Skeletal muscle cell (primary cell): ENCODE measurements around the gene ST7.
"Not testable (repeated sequence)": the region's sequence is repeated elsewhere in the genome, so short reads cannot be mapped to it uniquely, and the experiment has no call there.

Experiments used
- DNase-seq: peaks from one replicate; pipeline ENCODE4 v3.0.0-alpha.2; 2010; ENCODE audit warnings: low read depth
- H3K4me3 ChIP-seq: 2 replicates; pipeline ENCODE4 v1.5.1; 2011; ENCODE audit warnings: low read depth, mild to moderate bottlenecking, control low read depth, low read length, moderate library complexity

The ST7 gene

DNA sequence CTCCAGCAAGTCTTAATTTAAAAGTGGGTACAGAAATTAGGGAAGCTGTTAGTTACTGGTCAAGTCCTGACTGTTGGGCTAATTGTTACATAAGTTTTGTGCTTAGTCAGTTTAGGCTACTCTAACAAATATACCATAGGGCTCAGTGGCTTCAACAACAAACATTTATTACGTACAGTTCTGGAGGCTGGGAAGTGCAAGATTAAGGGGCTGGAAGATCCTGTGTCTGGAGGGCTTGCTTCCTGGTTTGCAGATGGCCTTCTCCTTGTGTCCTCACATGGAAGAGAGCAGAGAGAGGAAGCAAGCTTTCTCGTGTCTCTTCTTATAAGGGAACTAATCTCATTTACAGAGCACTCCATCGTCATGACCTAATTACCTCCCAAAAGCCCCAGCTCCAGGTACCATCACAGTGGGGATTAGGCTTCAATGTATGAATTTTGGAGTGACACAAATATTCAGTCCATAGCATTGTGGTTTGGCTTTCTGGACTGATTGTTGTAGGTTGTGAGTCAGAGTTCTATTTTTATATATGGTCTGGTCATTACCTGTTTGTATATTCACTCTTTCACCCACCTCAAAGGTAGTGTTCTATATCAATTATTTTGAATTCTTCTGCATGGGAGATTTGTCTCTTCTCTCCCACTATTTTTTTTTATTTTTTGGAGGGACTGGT lies 17.1 kb downstream of the ST7 start:
- no peak for DNase-seq
- H3K4me3 ChIP-seq, result no peak overlapping the region

DNA sequence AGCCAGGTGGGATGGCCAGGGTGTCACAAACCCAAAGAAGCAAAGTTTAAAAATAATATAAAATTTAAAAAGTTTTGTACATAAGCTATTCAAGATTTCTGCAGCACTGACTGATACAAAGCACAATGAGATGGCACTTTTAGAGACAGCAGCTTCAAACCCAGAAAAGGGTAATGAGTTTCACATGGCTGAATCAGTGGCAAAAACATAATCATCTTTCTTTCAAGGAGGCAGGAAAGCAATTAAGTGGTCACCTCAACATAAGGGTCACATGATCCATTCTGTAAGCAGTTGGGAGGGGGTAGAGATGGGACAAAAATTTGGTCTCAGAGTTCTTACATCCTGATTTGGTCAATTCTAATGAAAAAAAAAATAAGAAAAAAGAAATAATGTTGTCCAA lies 17.9 kb downstream of the ST7 start:
- H3K4me3 ChIP-seq, DNase-seq: not testable (repeated sequence)

DNA sequence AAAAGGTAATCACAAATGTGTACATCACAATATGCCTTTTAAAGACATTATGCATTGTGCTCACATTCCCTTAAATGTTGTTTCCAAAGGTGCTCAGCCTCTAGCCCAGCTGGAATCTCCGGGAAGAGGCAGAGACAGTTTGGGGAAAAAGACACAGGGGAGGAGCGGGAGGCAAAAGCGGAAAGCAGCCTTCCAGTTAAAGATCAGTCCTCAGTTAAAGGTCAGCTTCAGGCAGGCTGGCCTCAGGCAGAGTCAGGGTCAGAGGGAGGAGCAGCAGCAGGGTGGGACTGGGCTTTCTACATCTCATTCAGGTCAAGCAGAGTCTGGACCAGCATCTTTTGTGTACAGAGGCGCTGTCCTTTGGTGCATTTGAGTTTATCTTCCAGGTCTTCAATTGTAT lies 18.6 kb downstream of the ST7 start:
- DNase-seq, result no peak

DNA sequence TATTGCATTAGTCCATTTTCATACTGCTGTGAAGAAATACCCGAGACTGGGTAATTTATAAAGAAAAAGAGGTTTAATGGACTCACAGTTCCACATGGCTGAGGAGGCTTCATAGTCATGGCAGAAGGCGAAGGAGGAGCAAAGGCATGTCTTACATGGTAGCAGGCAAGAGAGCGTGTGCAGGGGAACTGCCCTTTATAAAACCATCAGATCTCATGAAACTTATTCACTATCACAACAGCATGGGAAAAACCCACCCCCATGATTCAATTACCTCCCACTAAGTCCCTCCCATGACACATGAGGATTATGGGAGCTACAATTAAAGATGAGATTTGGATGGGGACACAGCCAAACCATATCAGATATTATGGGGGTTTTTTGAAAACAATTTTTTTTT lies 21.7 kb downstream of the ST7 start:
- not testable (repeated sequence) for DNase-seq, H3K4me3 ChIP-seq

More for the DNA sequence above, 18.6 kb downstream of the ST7 start:
- no peak overlapping the region for H3K4me3 ChIP-seq

DNA sequence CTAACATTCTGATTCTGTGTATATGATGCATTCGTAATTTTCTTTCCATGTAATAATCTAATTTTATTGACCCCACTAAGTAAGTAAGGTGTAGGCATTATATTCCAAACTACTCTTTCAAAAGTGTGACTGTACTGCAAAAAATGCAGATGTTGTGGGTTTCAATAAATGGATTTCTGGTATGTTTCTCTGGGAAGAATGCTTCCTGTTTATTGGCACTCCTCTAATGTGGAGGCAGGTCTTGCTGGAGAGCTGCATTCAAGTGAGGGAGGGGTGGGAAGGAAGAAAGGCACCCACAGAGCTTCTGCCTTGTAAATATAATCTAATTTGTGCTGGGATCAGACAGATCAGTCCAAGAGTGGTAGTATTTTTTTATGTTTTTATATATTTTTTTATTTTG lies 23.9 kb downstream of the ST7 start:
- H3K4me3 ChIP-seq, result no peak overlapping the region
- no peak for DNase-seq

DNA sequence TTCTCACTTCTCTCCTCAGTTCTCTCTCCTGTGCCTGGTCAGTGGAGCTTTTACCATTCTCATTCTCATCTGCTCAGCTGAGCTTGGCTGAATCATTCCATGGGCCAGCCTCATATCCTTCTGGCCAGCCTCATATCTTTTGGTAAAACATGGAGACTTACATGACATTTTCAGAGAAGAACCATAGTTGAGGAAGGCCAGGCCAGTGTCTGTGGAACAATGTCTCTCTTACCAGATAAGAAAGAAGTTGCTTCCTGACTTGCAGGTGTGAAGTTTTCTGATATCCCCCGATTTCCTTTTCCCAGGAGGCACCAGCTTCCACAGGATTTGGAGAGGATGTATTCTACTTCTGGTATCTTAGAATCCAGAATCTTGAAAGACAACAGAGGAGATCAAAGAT lies 24.7 kb downstream of the ST7 start:
- no peak overlapping the region for H3K4me3 ChIP-seq
- DNase-seq, result no peak

DNA sequence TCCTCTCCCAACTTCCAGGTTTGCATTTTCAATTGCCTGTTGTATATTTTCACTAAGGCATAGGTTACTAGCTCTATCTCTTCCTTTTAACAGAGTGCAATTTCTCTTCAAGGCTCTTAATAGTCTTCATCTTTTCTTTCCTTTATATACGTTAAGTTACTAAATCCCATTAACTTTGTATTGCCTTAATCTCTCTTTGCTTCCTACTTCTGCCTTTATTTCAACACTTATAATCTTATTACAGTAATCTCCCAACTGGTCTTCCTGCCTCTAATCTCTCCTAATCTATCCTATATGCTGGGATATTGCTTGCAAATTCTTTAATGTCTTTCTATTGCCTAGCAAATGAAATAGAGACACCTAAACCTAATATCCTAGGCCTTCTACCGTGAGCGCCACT lies 26.1 kb downstream of the ST7 start:
- DNase-seq, result no peak
- H3K4me3 ChIP-seq, result no peak overlapping the region

DNA sequence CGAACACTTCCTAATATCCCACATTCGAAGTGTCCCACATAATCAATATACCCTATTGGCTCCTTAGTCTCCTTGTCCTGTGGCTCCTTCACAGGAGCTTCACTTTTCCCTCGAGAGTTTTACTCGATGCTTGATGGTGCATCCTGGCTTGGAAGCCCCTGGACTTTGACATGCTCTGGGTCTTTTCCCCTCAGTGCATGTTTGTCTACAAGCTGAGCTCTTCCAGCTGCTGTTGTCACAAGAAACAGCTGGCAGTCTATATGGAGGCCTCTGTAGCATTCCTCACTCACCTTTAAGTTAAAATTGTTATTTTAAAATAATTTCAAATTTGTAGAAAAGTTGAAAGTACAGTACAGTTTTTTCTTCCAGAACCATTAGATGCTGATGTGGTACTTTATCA lies 27.1 kb downstream of the ST7 start:
- no peak overlapping the region for H3K4me3 ChIP-seq
- DNase-seq, result no peak

DNA sequence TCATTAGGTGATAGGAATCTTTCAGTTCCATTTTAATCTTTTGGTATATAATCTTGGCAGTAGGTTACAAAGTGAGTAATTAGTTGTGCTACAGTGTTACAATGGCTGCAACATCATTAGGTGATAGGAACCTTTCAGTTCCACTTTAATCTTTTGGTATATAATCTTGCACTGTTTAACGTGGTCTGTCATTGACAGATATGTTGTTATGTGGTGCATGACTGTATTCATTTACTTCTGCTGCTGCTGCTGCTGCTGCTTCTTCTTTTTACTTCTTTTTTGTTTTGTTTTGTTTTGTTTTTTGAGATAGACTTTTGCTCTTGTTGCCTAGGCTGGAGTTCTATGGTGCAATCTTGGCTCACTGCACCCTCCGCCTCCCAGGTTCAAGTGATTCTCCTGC lies 28.6 kb downstream of the ST7 start:
- no peak for DNase-seq
- no peak overlapping the region for H3K4me3 ChIP-seq

DNA sequence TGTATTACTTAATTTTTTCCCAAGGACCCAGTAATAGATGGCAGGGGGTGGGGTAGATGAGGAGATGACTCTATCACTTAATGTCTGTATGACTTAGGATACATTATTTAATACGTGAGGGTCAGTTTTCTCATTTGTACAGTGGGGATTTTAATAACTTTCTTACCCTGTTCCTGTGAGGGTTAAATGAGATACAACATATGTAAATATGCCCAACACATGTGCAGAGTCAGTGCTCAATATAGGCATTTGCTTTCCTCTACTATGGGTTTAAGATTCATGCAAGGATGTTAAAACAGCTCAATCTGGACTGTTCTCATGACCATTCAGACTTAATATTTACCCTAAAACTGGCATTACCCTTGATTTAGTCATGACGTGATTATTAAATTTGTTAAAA lies 31.2 kb downstream of the ST7 start:
- DNase-seq, result no peak

DNA sequence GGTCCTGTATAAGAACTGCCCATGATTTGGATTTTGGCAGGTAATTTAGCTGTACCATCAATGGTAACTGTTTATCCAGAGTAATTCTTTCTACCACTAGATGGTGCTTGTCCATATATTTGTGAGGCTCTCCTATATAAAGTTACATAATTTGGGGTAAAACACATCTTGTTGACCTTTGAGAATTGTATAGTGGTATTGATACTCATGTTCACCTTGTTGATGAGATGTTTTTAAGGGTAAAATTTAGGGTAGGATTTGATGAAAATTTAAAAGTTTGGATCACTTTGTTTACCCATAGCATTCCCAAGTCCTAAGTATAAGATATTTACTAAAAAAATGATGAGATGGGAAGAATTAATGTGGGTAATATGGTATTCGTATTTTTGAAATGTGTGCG lies 31.6 kb downstream of the ST7 start:
- no peak for DNase-seq
- H3K4me3 ChIP-seq, result no peak overlapping the region

More for the DNA sequence above, 31.2 kb downstream of the ST7 start:
- H3K4me3 ChIP-seq, result no peak overlapping the region

DNA sequence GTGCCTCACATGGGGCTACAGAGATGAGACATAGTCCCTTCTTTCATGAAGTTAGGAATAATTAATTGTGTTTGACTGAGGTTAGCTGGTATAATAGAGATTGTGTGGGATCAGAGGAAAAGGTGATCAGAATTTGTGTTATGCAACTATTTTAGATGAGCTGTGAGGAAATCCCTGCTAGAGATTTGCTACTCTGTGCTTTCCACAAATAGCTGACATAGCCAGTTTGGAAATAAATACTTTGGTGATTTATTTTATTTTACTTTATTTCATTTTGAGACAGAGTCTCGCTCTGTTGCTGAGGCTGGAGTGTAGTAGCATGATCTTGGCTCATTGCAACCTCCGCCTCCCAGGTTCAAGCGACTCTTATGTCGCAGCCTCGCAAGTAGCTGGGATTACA lies 32.3 kb downstream of the ST7 start:
- no peak overlapping the region for H3K4me3 ChIP-seq
- no peak for DNase-seq

DNA sequence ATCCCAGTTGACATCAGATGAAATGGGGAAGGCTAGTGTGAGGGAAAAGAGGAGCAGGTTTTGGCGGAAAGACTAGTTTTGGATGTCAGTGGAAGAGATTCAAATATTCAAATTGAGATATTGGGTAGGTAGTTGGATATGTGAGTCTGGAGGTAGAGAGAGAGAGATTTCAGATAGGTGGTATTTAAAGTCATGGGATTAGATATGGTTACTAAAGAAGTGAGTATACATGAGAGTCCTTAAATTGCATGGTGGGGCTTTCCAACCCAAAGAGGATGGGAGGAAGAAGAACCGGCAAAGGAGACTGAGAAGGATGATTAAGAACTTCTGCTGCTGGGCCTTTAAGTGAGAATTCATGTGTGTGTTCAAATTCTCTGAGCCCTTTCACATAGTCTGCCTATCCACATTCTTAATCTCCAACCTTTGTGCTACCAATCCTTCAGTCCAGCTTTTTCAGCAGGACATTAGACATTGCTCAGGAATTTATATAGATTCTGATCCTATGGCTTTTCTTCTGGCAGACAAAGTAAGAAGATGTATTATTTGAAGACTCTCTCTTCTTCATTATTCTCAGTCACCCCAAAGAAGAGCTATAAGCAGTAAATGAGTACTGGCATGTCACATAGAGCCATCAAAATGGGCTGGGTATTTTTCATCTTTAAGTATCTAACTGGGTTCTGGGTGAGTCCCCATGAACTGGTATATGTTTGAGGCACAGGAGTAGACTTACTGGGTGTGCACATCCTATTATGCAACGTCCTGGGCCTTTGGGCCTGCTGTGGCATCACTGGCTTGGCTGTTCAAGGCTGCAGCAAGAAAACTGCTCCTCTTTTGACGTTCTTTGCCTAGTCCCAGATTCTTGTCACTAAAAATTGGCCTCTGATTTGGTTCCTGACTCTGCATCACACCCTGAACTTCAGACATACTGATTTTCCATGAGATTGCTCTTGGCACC lies 33.6 kb downstream of the ST7 start:
- no peak for DNase-seq
- no peak overlapping the region for H3K4me3 ChIP-seq

DNA sequence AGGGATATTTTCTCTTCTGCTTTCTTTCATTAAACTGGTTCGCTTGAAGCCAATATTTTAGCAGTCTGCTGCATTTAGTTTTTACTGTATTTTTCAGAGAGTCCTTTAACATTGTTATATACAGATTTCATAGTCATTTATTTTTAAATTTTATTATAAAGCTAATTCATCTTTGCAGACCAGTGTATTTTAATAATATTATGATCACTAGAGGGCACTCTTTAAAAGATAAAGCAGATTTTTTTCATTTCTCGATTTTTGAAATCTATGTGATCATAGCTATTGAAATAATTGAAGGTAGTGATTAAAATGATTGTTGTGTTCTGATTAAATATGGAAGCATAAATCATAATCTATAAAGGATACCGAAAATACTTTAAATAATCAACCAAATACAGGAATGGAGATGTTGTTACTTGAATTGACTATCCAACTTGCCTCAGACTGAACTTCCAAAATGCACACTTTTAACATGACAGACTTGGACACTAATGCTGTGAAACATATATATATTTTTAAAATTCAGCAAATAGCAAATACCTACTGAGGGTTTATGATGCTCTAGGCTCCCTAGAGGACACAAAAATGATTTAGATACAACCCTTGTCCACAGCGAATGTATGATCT lies 35.2 kb downstream of the ST7 start:
- DNase-seq, result no peak
- no peak overlapping the region for H3K4me3 ChIP-seq

DNA sequence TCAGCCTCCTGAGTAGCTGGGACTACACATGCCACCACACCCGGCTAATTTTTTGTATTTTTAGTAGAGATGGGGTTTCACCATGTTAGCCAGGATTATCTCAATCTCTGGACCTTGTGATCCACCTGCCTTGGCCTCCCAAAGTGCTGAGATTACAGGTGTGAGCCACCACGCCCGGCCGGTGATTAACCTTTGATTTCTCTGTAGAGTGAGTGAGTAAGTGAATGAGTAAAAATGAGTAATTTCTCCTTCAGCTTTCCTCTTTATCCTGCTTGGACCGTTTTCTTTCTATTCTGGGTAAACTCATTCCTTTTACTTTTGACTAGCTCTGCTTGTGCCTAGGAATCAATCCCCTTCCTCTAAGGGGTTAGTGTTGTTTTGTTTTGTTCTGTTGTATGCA lies 36.8 kb downstream of the ST7 start:
- H3K4me3 ChIP-seq, result no peak overlapping the region
- no peak for DNase-seq

DNA sequence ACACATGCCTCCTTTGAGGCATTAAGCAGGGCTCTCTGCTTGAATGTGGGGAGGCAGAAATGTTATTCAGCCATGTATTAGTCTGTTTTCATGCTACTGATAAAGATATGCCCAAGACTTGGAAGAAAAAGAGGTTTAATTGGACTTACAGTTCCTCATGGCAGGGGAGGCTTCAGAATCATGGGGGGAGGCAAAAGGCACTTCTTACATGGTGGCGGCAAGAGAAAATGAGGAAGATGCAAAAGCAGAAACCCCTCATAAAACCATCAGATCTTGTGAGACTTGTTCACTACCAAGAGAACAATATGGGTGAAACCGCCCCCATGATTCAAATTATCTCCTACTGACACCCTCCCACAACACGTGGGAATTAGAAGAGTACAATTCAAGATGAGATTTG lies 37.9 kb downstream of the ST7 start:
- H3K4me3 ChIP-seq, result no peak overlapping the region
- DNase-seq, result no peak

DNA sequence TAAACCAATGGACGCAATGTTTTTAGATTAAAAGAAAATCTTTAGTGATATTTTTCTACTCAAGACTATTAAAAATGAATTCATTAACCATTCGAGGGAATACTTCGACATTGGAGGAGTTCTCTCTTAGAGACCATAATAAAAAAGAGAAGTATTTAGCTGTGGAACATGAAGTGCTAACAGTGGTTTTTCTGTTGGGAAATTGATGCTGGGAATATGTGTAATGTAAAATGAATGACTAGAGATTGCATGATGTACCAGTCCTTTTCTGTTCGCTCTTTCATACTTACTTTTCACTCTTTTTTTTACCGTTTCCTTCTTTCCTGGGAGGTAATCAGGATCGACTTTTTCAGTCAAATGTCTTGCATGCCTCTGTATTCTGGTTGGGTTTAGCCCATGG lies 41.3 kb downstream of the ST7 start:
- DNase-seq, result no peak
- H3K4me3 ChIP-seq, result no peak overlapping the region

DNA sequence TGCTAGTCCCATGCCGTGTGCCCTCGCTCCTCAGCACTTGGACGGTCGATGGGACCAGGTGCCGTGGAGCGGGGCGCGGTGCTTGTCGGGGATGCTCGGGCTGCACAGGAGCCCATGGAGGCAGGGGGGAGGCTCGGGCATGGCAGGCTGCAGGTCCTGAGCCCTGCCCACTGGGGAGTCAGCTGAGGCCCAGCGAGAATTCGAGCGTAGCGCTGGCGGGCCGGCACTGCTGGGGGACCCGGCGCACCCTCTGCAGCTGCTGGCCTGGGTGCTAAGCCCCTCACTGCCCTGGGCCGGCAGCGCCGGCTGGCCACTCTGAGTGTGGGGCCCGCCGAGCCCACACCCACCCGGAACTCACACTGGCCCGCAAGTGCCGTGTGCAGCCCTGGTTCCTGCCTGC lies 44.7 kb downstream of the ST7 start:
- DNase-seq, result no peak

DNA sequence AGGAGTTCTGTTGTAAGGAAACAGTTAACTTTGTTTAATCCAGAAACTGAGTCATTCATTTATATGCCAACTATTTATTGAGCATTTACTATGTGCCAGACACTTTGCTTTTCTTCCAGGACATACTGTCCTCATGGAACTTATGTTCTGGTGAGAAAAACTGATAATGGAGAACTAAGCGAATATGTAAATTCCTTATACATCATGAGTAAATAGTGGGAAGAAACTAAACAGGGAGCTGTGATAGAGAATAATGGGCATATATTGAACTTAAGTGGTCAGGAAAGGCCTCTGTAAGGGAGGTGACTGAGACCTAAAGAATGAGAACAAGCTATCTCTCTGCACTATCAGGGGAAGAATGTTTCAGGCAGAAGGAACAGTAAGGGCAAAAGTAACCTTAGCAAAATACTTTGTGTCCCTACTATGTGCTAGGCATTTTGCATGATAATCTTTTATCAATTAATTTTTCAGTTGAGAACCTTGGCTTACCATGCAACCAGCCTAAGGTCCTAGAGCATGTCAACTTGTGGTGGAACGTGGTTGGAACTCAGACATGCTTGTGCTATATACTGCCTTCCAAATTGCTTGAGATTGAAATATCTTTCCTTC lies 45.4 kb downstream of the ST7 start:
- no peak overlapping the region for H3K4me3 ChIP-seq
- no peak for DNase-seq

More for the DNA sequence above, 44.7 kb downstream of the ST7 start:
- no peak overlapping the region for H3K4me3 ChIP-seq

DNA sequence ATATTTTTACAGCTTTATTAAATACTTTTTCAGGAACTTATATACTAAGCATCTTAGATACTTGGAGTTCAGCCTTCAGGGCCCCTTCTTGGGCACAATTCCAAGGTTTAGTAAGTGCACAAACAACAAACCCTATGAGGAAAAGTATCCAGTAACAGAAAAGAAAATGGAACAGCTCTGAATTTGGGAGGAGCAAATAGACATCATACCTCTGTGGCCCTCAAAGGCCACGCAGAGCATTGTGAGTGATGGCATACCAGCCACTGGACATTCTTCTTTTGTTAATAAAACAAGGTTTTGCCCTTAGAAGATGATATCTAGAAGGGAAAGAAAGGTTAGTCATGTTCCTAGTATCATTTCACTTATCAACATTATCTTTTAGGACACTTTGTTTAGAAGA lies 46.0 kb downstream of the ST7 start:
- no peak for DNase-seq
- H3K4me3 ChIP-seq, result no peak overlapping the region
